GM10266 (cell line): ENCODE results near the gene SMIM28.

ENCODE experiments used
- DNase-seq: peaks from one replicate; pipeline ENCODE4 v3.0.0; 2012; ENCODE audit errors: extremely low spot score
- TF ChIP-seq, protein P1 (sequence below): IDR thresholded peaks from 2 replicates; pipeline ENCODE4 v1.5.1; 2012; ENCODE audit warnings: mild to moderate bottlenecking, low read depth; ENCODE audit not compliant: control insufficient read depth, insufficient read depth; ENCODE audit errors: missing control alignments

Gene SMIM28

DNA sequence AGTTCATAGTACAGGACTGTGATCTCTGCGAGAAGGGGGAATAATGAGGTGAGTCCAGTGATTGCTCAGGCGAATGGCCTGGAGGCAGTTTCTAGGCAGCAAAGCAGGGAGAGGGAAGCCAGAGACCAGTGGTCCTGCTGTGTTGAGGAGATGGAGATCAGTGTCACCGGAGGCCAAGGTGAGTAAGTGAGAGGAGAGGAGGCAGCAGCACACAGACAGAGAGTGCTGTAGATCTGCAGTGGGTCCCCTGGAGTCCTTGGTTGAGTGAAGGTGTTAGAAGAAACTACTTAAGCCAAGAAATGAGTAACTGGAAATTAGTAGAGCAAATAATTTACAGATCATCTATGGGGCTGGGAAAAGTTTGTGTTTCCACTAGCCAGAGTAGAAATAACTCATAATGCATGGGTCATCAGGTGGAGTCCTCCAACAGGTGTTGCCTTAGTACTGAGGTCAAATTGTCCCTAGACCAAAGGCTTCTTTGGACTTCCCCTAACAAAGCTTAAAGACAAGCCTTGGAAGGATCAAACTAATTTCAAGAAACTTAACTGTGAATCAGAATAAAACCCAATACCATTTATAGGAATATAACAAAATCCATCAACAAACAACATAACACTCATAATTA is 39.9 kb downstream of the SMIM28 start:
- DNase-seq = no peak
- TF ChIP-seq, protein P1, sequence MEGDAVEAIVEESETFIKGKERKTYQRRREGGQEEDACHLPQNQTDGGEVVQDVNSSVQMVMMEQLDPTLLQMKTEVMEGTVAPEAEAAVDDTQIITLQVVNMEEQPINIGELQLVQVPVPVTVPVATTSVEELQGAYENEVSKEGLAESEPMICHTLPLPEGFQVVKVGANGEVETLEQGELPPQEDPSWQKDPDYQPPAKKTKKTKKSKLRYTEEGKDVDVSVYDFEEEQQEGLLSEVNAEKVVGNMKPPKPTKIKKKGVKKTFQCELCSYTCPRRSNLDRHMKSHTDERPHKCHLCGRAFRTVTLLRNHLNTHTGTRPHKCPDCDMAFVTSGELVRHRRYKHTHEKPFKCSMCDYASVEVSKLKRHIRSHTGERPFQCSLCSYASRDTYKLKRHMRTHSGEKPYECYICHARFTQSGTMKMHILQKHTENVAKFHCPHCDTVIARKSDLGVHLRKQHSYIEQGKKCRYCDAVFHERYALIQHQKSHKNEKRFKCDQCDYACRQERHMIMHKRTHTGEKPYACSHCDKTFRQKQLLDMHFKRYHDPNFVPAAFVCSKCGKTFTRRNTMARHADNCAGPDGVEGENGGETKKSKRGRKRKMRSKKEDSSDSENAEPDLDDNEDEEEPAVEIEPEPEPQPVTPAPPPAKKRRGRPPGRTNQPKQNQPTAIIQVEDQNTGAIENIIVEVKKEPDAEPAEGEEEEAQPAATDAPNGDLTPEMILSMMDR = no peak

DNA sequence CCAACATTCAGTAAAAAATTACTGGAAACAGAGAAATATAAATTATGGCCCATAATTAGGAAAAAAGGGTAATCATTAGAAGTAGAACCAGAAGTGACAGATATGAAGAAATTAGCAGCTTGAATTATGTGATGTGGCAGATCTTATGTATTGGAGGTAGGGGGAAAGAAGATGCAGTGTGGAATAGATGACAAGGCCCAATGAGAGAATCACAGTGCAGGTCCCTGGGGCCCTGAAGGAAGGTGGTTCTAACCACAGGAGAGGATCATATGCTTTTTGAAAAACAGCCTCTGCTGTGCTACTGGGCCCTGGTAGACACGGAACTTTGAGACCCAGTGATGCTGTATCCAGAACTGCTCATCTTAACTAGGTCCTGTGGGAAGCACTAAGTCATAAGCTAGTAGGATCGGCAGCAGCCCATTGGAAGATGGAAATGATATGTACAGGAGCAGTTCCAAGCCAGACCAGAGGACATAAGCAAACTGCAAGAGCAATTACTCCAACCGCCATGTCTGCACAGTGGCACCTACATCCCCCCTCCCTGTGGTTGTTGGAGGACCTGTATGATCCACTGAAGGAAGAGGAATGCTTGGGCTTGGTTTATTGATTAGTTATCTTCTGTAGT is 40.5 kb downstream of the SMIM28 start:
- no peak for DNase-seq
- TF ChIP-seq, protein P1 = no peak

DNA sequence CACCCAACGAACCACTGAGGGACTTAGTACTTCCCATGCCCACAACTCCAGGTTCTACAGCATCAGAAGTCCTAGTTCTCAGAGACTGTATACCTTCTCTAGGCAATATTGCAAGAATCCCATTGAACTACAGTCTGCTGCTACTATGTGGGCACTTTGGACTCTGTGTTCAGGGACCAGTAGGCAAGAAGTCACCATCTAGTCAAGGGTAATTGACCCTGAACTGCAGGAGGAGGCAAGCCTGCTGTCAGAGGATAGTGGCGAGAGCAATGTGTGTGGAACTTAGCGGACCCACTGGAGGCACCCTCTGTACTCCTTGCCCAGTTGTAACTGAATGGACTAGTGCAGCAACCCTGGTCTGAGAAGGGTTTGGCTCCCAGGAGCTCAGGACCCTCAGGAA is 42.1 kb downstream of the SMIM28 start:
- DNase-seq = no peak

DNA sequence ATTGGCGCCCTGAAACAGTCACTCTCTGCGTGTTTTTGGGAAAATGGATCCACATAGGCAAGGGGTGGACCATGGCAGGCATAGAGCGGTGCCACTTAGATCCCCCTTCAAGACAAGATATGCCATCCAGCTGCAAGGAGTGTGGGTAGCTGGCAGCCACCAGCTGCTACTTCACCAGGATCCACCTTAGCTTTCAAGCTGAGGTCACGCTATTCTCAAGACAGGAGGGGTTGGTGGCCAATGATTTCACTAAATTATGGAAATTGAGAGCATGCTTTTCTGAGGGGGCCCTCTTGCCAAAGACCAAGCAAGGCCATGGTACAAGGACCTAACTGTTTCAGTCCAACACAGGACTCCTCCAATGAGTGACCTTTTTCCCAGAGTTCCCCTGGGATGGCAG is 42.7 kb downstream of the SMIM28 start:
- DNase-seq = no peak
- TF ChIP-seq, protein P1 = no peak

More for the DNA sequence above, 42.1 kb downstream of the SMIM28 start:
- TF ChIP-seq, protein P1 = no peak

DNA sequence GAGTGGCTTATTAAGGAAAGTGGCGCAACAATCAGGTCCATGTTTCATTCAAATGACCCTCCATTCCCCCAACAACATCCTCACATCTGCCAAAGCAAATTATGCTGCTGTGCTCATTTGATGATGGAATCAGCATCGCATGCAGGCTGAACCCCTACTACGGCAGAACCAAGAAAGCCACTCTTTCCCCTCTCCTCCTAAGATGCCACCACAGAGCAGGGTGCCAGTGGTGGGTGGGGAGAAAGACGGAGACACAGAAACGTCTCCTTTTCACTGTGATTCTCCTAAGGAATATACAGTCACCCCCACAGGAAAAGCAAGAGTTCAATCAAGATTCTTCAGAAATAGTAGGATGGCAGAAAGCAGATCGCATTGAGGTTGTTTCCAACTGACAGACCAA is 43.4 kb downstream of the SMIM28 start:
- no peak for DNase-seq
- TF ChIP-seq, protein P1 = no peak

DNA sequence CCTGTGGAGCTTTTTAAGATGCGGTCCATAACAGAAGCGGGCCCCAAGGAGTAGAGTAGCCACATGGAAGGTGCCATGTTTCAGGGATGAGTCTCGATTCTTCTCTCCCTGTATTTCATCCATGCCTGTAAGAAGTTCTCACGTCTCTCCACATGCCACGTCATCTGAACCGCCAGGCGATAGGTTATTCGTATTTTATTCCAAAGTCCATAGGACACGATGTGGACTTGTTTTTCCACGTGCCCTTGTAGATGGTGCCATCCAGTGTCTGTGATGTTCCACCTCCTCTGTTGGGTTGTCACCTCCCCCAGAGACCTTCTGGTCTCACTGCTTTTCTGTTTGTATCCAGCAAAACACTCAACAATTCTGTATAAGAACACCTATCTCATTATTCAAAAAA is 43.9 kb downstream of the SMIM28 start:
- DNase-seq = no peak
- TF ChIP-seq, protein P1 = no peak

DNA sequence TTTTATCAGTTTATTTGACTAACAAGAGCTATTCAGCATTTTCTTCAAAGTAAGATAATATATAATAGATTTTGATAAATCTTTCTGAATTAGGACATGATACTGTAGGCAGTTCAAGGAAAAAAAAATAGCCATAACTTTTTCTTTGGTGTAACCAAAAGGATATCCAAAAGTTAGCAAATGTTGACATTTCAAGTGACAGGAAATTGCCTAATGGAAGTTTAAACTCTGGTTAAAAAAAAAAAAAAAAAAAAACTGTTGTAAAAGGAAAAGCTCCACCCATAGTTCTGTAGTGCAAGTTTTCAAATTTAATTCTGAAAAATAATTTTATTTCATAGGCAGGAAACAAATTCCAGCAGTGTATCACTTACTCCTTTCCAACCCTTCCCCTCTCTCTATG is 45.2 kb downstream of the SMIM28 start:
- no peak for DNase-seq
- TF ChIP-seq, protein P1 = no peak
